H54 (cell line): ENCODE results near the gene DACT2.

Source experiments
- DNase-seq: peaks from one replicate; pipeline ENCODE4 v3.0.0; 2011; ENCODE audit warnings: low spot score, mixed read lengths; ENCODE audit not compliant: insufficient read length
- FAIRE-seq: peaks from 3 replicates; lab custom pipeline; 2011; peaks lifted over from hg19 to GRCh38; lab: Jason Lieb, UNC
- POLR2A ChIP-seq: IDR thresholded peaks from 2 replicates; pipeline ENCODE4 v1.6.1; 2011; ENCODE audit warnings: low read depth, mild to moderate bottlenecking, low read length

Gene DACT2

DNA sequence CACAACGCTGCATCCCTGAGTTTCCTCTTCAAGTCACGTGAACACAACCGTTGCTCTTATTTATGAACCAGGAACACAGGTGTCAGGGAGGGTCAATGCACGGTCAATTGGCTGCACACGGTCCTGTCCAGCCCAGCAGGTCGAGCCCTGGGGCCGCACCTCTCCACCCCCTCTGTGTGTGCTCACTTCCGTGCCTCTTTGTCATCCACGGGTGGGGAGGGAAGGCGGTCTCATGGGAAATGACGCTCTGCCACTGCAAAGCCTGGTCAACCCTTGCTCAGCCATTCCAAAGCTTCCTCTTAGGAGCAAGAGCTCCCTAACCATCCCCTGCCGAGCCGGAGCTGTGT is 38.7 kb downstream of the DACT2 start:
- DNase-seq (no peak), FAIRE-seq (no peak)
- no peak for TF ChIP-seq POLR2A

DNA sequence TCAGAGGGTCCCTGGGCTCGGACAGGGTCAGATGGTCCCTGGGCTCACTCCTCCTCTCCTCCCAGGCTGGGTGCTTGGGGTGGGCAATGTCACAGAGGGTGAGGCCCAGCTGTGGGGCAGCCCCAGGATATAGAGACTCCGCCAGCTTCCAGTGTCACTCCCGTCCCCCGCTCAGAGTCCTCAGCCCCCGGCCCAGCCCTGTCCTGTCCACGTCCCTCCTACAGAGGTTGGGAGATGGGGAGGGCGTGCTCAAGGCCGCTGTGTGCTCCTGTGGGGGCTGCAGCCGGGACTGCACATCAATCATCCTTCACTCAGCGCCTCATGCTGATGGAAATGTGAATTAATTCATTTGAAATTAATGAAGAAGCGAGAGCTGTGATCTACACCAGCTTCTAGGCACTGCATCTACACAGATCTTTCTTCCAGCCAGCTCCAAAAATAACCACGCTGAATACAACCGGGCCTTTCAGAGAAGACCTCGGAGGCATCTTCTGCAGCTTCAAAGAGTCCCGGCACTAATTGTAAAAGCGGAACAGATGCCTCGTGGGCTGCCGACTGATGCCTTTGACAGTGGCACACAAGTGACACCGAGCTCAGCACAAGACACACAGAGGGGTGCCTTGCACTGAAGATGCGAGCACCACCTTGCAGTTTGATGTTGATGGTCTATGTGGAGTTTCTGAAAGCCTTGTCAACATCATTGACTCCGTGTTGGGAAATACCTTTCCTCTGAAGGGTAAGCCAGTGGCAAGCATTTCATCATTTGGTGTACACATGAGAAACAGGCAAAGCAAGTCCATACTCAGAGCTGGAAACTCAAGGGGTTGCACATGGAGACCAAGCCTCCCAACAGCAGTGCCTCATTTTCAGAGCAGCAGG is 39.3 kb downstream of the DACT2 start:
- DNase-seq = no peak
- no peak for FAIRE-seq
- TF ChIP-seq POLR2A = no peak

GRCh38 chr6:168279403-168279935 is 40.1 kb downstream of the DACT2 start:
- no peak for TF ChIP-seq POLR2A
- FAIRE-seq = no peak
- no peak for DNase-seq

DNA sequence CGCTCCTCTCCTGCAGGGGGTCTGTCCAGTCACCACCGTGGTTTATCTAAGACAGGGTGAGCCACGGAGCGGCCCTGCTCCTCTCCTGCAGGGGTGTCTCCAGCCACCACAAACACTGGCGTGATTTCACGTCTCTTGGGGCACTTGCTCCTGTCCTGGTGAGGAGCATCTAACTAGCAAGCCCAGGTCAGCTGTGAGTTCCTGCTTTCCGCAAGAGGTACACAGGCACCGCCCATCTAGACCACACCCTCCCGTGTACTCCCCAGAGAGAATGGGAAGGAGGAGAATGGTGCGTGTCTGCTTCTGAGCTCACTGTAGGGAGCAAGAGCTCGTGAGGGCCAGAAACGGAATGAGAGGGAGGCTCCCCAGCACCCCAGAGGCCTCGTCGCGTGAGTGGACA is 40.7 kb downstream of the DACT2 start:
- no peak for DNase-seq
- FAIRE-seq = no peak
- TF ChIP-seq POLR2A = no peak

DNA sequence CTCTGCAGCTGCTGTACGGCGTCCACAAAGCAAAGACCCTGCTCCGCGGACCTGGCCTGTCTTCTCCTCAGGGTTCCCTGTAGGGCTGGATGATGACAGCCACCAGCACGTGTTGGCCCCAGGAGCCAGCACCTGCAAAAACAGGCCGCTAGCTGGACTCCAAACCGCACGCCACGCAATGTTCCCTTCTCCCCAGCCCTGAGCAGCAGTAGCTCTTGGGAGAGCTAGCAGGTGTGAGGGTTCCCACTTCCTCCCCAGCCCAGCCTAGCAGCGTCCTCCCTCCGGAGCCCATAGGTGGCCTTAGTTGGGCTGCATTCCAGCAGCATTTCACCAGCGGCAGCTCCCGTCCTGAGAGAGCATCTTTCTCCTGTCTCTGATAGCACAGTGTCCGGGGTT is 42.3 kb downstream of the DACT2 start:
- DNase-seq (no peak), FAIRE-seq (no peak)
- no peak for TF ChIP-seq POLR2A

DNA sequence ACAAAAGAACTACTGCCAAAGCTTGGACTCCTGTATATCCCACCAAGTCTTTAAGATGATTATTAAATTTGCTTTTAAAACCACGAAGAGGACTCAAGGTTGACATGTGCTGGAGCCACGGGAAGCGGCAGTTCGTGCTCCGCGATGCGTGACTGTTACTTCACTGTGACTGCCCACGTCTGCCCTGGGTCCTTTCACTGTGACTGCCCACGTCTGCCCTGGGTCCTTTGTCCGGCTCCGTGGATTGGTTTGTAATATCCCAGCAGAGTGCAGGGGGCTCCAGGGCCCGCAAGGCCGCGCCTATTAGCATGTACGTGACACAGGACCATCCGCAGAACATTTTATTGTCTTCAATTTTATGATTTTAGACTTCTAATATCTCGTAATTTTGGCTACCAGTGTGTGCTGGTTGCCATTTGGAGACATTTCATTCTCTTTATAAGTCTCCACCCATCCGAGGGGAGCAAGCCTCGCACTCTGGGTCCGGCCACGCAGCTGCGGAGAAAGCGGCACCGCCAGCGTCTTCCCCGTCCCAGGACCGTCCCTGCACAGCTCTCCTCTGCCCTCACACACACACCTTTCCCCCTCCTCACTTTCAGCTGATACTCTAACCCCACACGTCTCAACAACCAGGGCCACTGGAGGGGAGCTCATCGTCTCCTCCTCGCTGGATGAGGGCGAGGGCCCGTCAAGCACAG is 42.9 kb downstream of the DACT2 start:
- no peak for TF ChIP-seq POLR2A
- no peak for FAIRE-seq
- DNase-seq = no peak

- no peak for TF ChIP-seq POLR2A
- DNase-seq = no peak
- no peak for FAIRE-seq
These were observed 44.4 kb downstream of the DACT2 start for GRCh38 chr6:168275168-168275567.

- no peak for FAIRE-seq
- no peak for DNase-seq
- TF ChIP-seq POLR2A = no peak
These were observed 45.3 kb downstream of the DACT2 start for GRCh38 chr6:168274037-168274952.

DNA sequence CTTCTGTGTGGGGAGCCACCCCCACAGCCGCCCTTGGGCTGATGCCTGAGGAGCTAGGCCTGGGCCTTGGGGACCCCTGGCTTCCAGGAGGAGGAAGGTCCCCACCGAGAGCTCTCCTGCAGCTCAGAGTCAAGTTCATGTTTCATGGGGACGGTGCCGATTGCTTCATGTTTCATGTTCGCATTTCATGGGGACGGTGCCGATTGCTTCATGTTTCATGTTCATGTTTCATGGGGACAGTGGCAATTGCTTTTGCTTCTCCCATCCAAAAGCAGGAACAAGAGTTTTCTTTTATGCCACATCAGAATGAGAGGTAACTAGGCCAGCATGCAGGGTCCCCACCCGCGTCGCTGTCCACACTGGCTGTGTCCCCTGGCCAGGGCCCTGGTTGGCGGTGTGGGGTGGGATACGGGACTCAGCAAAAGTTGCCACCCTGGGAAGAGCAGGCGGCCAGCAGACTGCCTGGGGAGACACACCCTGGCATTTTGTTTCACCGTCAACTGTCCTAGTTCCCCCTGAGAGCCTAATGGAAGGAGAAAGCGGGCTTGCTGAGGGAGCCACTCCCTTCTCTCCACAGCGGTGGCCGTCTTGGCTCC is 46.0 kb downstream of the DACT2 start:
- DNase-seq (no peak), FAIRE-seq (no peak)
- no peak for TF ChIP-seq POLR2A

- DNase-seq (no peak), FAIRE-seq (no peak)
These were observed 46.9 kb downstream of the DACT2 start for GRCh38 chr6:168272415-168273325.

GRCh38 chr6:168270274-168271172 is 49.1 kb downstream of the DACT2 start:
- TF ChIP-seq POLR2A = no peak
- FAIRE-seq (no peak), DNase-seq (no peak)

More at GRCh38 chr6:168272415-168273325, 46.9 kb downstream of the DACT2 start:
- TF ChIP-seq POLR2A = no peak
